T-helper 9 cell (primary cell): Measurements from ENCODE around the gene ASB9.
"Not testable (repeated sequence)": the region's sequence is repeated elsewhere in the genome, so short reads cannot be mapped to it uniquely, and the experiment has no call there.

Experiments
- DNase-seq: peaks from one replicate; pipeline ENCODE4 v3.0.0-alpha.2; 2020
- total RNA-seq, 2 donors: gene quantifications; one replicate each; lab custom pipeline; 2026; lab: John Stamatoyannopoulos, UW

ASB9 gene, protein sequence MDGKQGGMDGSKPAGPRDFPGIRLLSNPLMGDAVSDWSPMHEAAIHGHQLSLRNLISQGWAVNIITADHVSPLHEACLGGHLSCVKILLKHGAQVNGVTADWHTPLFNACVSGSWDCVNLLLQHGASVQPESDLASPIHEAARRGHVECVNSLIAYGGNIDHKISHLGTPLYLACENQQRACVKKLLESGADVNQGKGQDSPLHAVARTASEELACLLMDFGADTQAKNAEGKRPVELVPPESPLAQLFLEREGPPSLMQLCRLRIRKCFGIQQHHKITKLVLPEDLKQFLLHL
- total RNA-seq = 0 to 0.56 reads per million in 2 donors

DNA sequence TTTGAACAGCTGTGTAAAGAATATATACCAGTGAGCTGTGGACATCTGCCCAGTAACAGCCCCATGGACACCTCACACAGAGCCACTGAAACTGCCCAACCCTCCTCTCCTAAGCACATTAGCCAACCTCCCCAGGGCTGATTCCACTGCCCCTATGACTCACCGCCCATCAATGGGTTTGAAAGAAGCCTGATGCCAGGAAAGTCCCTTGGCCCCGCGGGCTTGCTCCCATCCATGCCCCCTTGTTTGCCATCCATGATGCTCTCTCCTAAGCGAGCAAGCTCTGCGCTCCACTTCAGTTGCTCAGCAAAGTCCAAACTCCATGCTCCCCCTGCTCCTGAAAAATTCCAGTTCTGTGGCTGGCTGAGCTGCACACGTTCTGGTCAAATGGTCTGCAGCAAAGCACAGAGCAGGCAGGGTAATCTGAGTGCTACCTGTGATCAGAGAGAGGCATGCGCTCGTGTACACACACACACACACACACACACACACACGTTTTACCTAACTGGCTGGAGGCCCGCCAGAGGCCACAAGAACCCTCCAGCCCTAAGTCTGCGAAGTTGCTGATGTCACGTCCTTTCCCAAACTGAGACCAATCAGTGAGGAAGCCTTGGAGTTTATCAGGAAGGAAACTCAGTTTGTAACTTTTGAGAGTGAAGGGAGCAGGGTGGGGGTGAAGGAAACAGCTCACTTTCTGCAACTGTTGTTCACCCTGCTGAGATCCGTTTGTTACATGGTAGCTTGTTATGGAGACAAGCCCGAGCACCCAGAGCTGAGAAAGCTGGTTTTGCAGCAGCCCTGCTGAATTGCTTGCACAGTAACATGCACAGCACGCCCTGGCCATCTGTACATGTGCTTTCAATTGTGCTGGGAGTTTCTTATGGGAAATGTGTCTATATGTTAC is at the start of gene ASB9:
Gene ASB9 (minus strand): TSS at position 466 of the 904 bp plus-strand sequence. CDS start 209 bp downstream, at position 257.
- DNase-seq = no peak

DNA sequence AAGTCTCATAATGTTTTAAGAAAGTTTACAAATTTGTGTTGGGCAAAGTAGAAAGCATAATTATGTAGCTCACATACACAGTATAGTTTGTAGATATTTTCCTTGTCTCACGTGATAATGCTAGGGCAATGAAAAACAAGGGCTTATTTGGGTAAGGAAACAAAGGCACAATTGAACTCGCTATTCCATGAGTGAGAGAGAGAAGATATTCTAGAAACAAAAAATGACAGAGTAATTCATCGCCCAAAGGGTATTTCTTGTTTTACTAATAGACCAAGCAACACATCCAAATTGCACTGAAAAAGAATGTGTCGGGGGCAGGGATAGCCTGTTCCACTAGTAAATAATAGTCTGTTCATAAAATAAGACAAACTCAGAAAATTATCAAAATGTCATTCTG is 49.2 kb upstream of the ASB9 start:
- no peak for DNase-seq

DNA sequence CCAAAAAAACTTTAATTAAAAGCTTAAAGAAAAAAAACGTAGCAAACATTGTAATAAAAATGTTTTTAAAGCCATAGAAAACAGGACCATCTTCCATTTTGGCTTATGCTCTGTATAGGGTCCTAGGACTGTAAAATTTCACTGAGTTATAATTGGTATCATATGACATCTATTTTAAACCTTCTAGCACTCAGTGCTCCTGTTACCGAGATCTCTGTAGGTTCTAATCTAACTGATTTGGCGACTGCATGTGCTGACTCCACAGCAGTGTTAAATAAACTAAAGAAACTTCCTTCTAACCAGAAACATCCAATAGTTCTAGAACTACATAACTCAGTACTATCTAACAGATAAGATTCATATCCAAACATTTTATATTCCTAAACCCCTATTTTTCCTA is 45.6 kb upstream of the ASB9 start, which contains the start of gene ASB11:
Gene ASB11 (minus strand): TSS at position 132 of the 400 bp plus-strand sequence. CDS start 35 bp downstream, at position 97.
- DNase-seq = no peak

DNA sequence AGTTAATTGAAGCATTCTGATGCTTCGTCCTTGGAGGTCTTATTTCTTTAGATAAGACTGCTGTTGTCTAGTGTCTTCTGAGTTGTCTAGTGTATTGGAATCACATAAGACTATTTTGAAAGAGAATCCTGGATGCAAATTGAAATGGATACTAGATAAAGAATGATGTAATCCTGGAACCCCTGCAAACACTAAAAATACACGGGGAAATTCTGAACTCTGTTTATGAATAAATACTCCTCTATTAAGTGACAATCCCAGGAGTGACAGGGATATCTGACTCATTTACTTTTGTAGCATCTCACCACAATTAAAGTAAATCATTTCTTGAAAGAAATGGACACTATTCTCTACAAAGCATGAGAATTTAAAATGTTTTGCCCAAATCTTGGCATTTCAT is 44.6 kb upstream of the ASB9 start:
- no peak for DNase-seq

DNA sequence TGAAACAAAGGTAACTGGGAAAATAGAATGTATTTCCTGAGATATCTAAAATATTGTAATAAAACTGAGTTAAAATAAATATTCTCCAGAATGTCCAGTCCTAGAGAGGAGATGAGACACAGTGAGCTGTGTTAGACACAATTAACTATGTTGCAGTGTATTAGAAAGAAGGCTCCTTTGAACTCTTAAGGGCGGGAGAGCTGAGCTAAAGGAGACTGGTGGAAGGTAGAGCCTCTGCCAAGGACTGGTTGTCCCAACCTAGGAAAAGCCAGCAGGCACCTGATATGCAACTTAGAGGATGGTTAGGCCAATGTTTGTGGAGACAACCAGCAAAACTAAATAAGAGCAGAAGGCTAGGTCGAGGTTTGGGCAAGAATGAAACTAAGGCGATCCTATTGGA is 41.2 kb upstream of the ASB9 start:
- DNase-seq = no peak

DNA sequence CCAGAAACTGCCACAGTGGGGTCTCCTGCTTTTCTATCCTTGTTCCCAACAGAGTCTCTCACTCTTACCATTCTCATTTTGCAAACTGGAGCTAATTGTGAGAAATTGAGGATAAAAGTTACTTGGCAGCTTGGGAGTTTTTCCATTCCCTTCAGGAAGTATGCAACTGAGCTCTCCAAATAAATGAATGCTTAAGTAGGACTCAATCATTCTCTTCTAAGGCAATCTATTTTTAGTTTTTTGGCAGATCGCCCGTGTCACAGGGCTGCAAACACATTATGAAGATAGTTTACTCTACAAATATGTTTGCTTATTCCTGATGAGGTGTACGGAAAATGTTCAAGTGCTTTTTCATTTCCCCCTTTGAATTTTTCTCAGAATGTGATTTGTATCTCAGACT is 40.2 kb upstream of the ASB9 start:
- DNase-seq = no peak

DNA sequence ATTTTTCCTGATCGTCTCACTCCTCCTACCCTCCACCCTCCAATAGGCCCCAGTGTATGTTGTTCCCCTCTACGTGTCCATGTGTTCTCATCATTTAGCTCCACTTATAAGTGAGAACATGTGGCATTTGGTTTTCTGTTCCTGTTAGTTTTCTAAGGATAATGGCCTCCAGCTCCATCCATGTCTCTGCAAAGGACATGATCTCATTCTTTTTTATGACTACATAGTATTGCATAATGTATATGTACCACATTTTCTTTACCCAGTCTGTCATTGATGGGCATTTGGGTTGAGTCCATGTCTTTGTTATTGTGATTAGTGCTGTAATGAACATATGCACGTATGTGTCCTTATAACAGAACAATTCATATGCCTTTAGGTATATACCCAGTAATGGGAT is 36.0 kb upstream of the ASB9 start:
- DNase-seq = not testable (repeated sequence)

DNA sequence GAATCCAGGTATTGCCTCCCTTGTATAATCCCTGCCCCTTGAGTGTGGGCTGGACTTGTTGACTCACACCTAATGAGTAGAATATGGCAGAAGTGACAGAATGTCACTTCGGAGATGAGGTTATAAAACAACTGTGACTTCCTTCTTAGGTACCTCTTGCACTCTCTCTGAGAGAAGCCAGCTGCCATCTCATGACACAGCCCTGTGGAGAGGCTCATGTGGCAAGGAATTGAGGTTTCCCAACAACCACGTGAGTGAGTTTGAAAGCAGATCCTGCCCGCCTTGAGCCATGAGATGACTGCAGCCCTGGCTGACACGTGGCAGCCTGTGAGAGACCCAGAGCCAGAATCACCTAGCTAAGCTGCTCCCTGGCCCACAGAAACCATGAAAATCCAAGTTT is 32.0 kb upstream of the ASB9 start:
- DNase-seq = no peak

DNA sequence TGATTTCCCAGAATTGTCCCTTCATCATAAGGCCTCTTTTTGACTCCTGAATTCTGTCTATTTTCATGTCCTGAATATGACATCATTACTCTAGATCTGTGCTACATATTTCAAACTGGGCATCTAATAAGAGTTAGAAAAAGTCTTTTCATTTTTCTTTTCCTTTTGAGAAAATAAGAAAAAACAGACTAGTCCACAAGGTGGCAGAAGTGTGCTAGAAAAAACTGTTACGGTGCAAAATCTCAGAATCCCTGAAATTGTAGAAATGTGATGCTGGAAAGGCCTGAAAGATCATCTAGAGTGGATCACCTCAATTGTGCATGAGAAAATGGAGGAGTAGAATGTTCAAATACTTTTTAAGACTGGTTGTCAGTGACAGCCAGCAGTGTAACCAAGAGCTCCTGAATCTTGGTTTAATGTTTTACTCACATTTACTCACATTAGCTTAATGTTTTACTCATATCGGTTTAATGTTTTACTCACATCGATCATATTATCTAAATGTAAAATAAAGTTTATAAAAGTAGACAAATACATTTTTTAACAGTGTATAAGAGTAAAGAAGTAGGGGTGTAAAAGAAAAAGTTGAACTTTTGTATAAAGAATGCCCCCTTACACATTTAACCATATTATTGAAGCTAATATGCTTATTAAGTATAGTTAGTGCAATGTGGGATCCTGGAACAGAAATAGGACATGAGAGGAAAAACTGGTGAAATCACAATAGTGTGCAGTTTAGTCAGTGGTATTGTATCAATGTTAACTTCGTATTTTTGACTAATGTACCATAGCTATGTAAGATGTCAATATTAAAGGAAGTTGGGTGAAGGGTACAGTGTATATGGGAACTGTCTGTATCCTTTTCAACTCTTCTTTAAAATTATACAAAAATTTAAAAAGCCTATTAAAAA is 30.3 kb upstream of the ASB9 start:
- DNase-seq = no peak

DNA sequence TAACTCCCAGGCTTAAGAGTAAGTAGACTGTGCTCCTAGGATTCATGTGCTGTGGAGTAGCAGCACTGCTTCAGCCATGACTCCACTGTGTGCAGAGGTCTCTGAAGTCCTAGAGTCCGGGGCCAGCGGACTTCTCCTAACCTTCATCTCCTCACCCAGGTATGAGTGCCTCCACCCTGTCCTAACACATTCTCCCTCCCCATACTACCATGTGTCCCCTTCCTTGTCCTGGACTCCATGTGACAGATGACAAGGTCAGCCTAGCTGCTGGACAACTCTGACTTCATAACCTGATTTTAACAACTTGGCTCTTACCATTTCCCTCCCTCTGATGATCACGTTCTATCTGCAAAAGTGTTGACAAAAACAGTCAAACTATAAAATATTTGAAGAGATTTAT is 28.9 kb upstream of the ASB9 start:
- no peak for DNase-seq

DNA sequence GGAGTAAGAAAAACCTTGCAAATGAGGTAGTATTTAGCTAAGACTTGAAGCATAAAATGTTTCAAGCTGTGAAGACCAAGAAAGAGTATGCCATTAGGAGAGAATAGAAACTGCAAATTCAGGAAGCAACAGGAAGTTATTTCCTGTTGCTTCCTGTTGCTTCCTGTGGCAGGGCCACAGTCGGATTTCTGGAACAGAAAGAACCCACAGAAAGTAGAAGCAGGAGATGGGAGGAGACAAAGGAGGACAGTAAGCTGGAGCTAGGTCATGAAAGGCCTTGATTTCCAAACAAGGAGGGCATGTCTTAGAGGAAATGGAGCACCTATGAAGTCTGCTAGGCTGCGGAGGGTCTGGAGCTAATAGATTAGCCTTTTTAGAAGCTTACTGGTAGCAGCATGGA is 28.3 kb upstream of the ASB9 start:
- DNase-seq = no peak

DNA sequence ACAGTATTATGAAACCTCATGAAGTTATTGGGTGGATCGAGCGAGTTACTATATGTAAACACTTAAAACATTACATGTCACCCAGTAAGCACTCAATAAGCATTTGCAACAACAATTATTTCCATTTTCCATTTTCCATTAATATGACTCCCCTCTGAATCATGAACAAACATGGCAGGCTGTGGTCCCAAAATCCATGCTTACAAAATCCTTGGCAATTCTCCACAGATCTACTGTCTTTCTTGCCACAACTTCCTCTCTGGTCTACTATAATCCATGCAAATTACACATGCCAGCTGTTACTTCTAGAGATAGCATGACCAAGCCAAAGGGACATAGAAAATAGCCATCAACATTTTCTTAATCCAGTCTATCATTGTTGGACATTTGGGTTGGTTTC is 23.6 kb upstream of the ASB9 start:
- DNase-seq = no peak

DNA sequence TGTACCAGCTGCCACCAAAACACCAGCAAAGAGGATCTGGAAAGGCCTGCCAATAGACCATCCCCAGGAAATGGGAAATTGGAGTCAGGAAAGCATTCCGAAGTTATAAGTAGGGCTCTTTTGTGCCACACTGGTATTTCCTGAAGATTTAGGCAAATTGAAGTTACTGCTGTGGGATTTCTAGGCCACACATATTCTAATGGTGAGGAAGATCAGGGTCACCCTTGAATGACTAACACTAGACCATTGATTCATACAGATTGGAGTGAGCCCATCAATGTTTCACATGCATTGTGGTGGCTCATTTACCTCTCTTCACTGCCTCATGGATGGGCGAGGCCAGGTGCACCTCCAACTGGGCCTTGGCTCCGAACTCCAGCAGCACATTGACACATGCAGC is 23.0 kb upstream of the ASB9 start:
- no peak for DNase-seq

DNA sequence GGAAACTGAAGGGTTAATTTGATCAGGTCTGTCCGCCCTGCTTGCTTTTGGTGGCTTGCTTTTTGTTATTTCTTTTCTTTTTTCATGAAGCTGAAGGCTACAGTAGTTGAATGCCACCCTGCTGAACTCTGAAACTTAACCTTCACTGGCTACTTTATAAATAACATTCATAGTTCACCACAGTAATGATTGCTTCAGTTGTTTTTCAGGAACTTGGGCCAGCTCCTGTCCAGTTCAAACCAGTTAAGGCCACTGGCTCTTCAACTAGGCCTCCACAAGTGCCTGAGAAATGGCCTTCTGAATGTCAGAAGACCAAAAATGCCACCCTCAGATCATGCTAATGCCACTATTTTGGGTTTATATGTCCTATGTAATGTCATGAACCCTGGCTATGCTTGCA is 7.7 kb upstream of the ASB9 start:
- no peak for DNase-seq

DNA sequence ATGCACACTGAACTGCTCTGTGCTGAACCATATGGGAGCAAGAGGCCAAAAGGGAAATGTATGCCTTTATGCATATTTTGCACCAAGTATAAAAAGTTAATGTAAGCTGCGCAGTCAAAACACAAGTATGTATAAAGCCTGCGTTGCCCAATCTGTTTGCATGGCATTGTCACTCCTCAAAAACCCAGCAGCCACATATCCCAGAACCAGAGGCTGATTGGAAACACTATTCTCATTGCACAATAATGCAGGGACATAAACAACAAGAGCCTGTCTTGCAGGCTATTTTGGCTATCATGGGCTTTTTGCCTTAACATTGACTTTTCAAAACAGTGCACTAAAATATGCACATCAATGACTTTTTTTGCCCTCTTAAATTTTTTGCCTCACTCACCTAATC is 5.1 kb upstream of the ASB9 start:
- DNase-seq = no peak

DNA sequence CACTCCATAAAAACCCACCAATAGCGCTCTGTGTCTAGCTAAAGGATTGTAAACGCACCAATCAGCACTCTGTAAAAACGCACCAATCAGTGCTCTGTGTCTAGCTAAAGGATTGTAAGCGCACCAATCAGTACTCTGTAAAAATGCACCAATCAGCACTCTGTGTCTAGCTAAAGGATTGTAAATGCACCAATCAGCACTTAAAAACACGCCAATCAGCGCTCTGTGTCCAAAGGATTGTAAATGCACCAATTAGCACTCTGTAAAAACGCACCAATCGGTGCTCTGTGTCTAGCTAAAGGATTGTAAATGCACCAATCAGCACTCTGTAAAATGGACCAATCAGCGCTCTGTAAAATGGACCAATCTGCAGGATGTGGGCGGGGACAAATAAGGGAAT is 3.4 kb upstream of the ASB9 start:
- DNase-seq = not testable (repeated sequence)

DNA sequence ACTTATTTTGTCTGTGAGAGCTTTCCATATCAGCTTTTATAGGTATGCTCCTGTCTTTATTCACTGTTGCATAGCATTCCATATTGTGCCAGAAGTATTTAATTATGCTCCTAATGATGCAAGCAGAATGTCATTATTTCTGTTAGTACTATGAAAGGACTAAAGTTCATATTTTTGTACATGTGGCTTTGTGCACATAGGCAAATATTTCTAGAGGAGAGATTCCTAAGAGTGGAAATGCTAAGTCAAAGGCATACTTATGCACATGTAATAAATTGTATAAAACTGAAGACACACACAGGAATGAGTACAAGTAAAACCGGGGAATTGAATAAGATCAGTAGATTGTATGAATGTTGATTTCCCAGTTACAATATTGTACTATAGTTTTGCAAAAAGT is 1.9 kb upstream of the ASB9 start:
- DNase-seq = no peak

DNA sequence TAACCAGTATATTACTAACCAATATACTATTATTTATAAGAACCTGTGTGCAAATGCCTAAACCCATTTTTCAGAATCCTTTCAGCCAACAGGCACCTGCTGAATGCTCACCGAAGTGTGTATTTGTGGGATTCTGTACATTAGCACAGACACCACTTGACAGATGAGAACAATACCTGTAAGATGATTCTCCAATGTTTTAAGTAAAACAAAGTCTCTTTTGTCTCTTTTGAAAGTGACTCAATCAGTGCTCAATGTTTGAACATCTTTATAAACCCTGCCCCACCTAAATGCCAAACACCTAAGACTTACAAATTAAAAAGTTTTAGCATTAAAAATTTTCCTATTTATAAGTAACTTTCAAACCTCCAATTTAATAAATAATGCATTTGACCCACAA is 763 bp downstream of the ASB9 start:
- no peak for DNase-seq

DNA sequence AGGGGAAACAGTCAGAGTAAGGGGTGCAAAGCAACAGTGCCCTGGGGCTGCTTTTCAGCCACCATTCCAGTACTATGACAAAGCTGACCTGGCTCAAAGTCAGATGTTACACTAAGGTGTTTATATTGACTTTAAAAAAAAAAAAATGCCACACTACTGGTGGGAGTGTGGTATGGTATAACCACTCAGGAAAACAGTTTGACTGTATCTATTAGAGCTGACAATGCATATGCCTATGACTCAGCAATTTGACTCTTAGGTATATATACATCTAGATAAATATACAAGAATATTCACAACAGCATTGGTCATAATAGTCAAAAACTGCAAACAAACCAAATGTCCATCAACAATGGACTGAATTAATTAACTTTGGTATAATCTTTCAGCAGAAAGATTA is 15.0 kb downstream of the ASB9 start:
- DNase-seq = no peak

DNA sequence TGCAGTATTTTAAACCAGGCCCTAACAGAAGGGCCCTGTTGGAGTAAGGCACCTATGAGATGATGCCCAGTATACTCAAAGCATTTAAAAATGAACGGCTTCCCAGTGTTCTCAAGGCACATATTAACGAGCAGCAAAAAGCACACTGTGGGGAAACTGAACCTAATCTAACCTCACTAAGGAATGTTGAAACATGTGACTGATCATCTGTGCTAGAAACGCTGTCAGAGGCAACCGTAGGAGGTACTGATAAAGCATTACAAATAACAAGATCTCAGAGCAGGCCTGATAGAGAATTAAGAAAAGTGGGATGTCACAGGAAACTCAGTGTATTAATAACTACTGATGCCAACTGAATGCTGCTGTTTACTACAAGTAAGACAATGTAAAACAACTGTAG is 24.0 kb downstream of the ASB9 start:
- DNase-seq = no peak

DNA sequence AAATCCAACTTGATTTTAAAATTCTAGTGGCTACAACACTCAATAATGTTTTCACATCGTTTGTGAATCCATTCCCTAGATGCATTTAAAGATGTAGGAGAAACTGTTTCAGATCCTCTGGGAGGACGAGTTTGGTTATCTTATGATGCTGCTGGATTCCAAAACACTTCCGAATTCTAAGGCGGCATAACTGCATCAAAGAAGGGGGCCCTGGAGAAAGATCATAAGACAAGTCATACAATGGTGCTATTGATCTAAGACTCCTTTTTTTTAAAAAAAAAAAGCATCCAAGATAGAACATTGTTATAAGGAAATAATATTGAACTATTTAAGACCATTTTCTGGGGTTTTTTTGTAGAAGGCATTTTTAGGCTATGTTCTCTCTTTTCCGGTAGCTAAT is 25.5 kb downstream of the ASB9 start:
- no peak for DNase-seq

DNA sequence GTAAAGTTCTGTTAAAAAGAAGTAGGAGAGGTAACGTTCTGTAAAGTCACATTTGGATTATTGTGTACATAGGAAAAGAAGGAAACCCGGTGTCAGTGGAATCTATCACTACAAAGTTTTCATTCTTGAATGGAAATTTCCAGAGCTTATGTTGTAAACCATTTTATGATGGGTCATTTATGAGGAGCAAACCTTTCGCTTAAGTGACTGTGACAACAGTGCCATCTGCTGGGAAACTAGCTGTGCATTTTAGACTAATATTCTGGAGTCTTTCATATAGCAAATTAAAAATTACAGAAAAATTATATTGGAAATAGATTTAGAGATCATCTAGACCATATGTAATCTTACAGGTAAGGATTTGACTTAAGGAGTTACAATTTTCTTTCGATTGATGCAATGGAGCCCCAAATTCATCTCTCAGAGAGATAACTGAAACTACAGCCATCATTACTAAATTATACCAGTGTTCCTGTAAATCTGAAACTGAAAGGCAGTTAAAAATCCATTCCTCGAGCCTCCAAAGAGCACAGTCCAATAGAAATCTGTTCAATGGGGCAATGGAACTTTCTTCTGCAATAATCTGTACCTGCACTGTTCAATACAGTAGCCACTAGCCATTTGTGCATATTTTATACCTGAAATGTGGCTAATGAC is 26.9 kb downstream of the ASB9 start:
- peak; percentile 6 for DNase-seq
